Amniotic stem cell (primary cell): ENCODE results near the gene TBX2.

ENCODE experiments used
- DNase-seq: peaks from one replicate; lab custom pipeline; 2025; lab: John Stamatoyannopoulos, UW

TBX2 gene

DNA sequence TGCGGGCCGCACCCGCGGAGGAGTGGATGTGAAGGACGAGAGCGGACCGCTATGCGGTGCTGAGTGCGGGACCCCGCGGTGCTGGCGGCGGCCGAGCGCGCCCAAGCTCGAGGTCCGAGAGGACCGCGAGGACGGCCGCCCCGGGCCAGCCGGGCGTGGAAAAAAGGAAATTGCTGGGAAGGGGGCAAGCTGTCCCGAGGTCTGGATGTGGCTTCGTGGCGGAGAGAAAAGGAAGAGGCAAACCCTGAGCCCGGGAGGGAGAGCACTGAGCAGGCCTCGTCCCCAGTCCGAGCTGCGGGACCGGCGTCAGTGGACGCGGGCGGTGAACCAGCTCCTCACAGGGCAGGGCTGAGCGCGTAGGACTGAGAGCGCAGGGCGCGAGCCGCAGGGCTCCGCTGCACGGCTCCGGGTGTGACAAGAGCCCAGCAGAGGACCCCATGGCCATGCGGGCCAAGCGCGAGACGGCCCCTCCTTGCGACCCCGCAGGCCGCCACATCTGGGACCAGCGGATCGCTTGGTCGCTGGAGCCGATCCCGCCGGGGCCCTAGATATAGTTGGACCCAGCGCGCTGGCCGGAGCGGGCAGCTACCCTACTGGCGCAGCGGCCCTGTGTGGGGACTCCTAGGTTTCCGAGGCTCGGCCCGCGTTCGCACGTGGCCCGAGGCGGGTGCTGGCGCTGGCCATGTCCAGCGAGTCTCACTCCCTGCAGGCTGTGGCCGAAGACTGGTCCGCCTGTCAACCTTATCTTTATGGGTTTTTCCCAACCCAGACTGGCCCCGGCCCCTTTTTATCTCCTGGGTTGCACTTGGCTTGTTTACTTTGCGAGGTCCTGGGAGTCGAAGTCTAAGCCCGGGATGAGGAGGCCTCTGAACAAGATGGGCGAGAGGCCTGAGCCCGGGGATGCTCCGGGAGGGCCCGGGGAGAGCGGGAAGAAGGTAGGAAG, 55.0 kb downstream of the TBX2 start:
- no peak for DNase-seq

DNA sequence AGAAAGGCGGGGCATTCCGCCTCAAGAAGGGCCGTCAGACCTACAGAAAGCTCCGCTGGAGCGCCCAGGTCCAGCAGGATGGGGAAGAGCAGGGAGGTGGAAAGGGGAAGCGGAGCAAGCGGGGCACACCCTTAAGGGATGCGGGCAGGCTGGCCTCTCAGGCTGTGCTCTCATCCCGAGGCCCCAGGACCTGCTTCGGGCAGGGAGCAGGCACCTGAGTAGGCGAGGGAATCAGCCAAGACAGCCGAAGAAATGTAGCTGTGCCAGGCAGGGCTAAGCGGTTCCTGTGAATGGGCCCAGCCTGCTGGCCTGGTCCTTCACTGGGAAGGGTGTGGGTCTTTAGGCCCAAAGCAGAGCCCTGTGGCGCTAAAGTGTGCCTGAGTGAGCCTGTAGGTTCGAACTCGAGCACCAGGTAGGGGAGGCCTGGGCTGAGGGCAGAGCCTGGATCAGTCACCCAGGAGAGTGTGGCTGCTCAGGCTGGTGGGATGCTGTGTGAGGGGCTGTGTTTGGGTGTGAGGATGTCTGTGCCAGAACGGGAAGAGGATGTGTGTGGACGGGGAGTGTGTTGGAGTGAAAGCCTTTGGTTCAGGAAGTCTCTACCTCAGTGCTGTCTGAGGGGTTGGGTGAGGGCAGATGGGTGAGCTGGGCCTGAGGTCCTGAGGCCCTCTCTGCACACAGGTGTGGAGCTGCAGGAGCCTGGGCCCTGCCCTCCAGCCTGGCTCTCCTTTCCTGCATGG, 55.8 kb downstream of the TBX2 start:
- DNase-seq: no peak

DNA sequence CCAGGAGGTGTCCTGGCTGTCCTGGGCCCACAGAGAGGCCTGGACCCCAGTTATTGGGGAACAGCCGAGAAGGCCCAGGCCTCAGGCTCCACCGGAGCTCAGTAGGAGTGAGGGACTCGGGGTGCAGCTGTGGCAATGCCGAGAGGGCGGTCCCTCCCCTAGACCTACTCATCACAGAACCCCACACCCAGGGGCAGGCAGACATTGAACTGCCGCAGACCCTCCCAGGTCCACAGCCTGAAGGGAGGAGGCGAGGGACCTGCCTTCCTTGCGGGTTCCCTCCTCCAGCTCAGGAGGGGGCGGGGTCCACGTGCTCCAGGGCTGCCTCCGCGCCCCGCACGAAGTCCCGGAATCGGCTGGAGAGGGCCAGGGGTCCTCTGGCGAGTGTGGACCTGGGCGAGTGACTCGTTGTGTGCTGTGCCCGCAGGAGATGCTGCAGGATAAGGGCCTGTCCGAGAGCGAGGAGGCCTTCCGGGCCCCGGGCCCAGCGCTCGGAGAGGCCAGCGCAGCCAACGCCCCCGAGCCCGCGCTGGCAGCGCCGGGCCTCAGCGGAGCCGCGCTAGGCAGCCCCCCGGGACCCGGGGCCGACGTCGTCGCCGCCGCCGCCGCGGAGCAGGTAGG, 56.5 kb downstream of the TBX2 start:
- DNase-seq: no peak

DNA sequence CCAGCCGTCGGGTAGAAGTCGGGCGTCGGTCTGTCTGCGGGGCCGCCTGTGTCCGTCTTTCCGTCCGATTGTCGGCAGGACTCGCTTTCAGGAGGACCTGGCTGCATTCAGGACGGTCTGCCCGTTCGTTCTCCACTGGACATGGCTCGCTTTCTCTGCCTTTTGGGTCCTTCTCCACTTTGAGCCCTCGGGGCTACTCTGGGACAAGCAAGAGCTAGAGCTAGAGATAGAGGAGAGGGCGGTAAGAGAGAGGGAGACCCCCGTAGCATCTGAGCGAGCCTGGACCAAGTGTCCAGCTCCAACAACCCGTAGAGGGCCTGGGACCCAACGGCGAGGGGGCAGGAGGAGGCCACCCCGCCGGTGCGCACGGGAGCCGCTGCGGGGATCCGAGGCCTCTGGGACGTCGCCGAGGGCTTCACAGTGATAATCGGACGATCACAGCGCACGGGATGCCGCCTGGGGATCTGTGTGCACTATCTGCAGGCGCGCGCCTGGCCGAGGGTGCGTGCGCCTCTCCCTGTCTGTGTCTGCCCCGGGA, 57.1 kb downstream of the TBX2 start:
- no peak for DNase-seq

DNA sequence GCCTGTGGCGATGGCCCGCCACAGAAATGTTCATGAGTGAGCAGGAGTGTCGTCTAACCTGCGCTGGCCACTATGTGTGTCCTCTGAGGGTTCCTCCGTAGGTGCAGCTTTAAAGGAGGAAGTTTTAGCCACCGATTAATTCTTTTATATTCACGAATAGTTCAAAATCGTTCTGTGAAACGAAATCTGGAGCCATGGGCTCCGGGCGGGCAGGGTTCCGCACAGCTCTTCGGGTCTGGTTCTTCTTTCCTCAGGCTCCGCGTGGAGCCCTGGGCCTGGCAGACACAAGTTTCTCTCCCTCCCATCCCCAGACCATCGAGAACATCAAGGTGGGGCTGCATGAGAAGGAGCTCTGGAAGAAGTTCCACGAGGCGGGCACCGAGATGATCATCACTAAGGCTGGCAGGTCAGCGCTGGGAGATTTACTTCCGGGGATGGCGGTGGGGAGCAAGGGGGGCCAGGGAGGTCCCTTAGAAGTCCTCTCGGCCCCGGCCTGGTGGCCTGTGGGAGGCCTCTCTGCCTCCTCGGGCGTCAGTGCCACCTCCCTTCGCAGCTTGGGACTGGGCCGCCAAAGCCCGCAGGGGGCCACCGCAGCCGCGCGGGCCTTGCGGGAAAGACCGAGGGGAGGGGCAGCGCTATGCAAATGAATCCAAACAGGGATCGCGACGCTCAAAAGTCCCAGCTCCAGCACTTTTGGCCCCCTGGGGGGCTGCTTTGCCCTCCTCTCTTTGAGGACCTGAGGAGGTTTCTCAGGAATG, 57.8 kb downstream of the TBX2 start:
- DNase-seq: no peak

DNA sequence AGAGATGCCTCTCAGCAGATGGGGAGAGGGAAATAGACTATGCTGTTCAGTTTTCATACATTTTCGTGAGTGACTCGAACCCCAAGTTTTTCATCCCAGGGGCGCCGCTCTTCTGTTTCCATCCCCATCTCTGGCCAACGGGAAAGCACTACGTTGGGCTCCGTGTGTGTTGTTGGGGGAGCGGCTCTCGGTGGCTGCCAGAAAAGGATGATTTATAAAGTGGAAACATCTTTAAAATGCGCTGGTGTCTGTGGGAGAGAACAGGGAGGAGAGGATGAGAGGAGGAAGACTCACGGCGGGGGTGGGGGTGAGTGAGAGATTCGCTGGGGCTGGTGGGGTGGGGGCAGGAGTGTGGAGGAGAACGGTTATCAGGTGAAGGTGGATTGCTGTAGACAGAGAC, 58.4 kb downstream of the TBX2 start:
- no peak for DNase-seq

DNA sequence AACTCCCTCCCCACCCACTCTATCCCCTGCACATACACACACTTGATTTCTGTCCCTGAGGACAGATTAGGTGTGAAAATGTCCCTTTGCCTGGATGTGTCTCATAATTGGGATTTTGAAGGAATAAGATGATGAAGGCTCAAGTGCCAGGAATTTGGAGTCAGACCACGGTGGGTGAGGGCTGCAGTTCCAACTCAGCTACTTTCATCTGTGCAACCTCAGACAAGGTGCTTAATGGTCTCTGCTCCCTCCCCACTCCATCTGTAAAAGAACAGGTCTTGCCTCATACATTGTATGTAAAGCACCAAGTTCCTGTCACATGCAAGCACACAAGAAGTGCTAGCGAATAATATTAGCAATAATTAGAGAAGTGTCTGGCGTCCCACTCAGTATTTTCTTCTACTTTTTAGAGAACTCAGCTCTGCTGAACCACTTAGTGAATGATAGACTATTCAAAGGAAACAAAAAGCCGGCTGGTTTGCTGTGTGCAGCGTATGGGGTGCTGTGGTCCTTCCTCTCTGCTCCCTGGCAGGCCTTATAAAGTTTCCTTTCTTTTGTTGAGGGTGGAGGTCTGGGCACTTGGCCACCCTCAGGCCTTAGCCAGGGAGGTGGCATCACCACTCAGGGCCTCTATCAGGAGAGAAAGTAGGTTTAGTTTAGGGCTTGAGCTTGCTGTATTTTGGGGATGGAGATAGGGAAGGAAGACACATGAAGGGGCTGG, 58.9 kb downstream of the TBX2 start:
- no peak for DNase-seq
